Type B pancreatic cell (in vitro differentiated cells): Measurements from ENCODE around the gene NEGR1. TPM values are rescaled to one million over a fixed set of nuclear protein-coding genes. Genes with fewer than 3 reads are reported as not detected.

Source experiments
- DNase-seq: peaks from one replicate; pipeline ENCODE4 v3.0.0; 2021; ENCODE audit warnings: mixed read lengths; ENCODE audit not compliant: unreplicated experiment; ENCODE audit errors: extremely low spot score
- H3K27ac Mint-ChIP-seq: 2 replicates; pipeline ENCODE4 v1.8.0; 2021; ENCODE audit warnings: mild to moderate bottlenecking, mixed read lengths
- H3K27me3 Mint-ChIP-seq: 2 replicates; pipeline ENCODE4 v1.8.0; 2021; ENCODE audit warnings: mixed read lengths
- H3K36me3 Mint-ChIP-seq: 2 replicates; pipeline ENCODE4 v1.8.0; 2021; ENCODE audit warnings: mixed read lengths
- H3K4me1 Mint-ChIP-seq: one replicate; pipeline ENCODE4 v1.8.0; 2021; ENCODE audit warnings: mixed read lengths; ENCODE audit not compliant: unreplicated experiment
- H3K4me3 Mint-ChIP-seq: 2 replicates; pipeline ENCODE4 v1.8.0; 2021; ENCODE audit warnings: mild to moderate bottlenecking, mixed read lengths
- H3K9me3 Mint-ChIP-seq: 2 replicates; pipeline ENCODE4 v1.8.0; 2021; ENCODE audit warnings: mixed read lengths
- CTCF ChIP-seq: fragments of 200-600 bp; sonication (generic); conservative IDR thresholded peaks from 2 replicates; pipeline ENCODE4 v1.5.0; 2021; ENCODE audit warnings: antibody characterized with exemption, mild to moderate bottlenecking
- total RNA-seq: library from RNA; stranded (reverse); gene quantifications from 2 replicates; pipeline ENCODE4 v1.2.1, GENCODE V29; 2021; ENCODE audit warnings: low replicate concordance

Gene NEGR1
- total RNA-seq, 1 donor from 2014 or later = 22.5 TPM

GRCh38 chr1:71623888-71624287, 658.5 kb downstream of the NEGR1 start:
- Mint-ChIP-seq H3K27me3 (no peaks in the 10 kb centered on the region), H3K9me3 (peaks cover 6% of the 10 kb centered on the region), H3K36me3 (no peaks in the 10 kb centered on the region), H3K27ac (no peak overlapping the region), H3K4me1 (no peaks in the 10 kb centered on the region), H3K4me3 (no peak overlapping the region)
- no peak for TF ChIP-seq CTCF
- DNase-seq = no peak

- H3K4me3 Mint-ChIP-seq = no peak overlapping the region
- no peak for DNase-seq
- TF ChIP-seq CTCF = no peak
- no peaks in the 10 kb centered on the region for H3K27me3 Mint-ChIP-seq
- H3K36me3 Mint-ChIP-seq = no peaks in the 10 kb centered on the region
- H3K9me3 Mint-ChIP-seq = no peaks in the 10 kb centered on the region
- no peak overlapping the region for H3K27ac Mint-ChIP-seq
- H3K4me1 Mint-ChIP-seq = no peaks in the 10 kb centered on the region
Observed at GRCh38 chr1:71621785-71622184, 660.6 kb downstream of the NEGR1 start.

- Mint-ChIP-seq H3K4me3 (no peak overlapping the region), H3K27ac (no peak overlapping the region), H3K4me1 (no peaks in the 10 kb centered on the region), H3K27me3 (no peaks in the 10 kb centered on the region), H3K36me3 (no peaks in the 10 kb centered on the region), H3K9me3 (no peaks in the 10 kb centered on the region)
- DNase-seq = no peak
- TF ChIP-seq CTCF = no peak
Observed at GRCh38 chr1:71618766-71619530, 663.4 kb downstream of the NEGR1 start.

DNA sequence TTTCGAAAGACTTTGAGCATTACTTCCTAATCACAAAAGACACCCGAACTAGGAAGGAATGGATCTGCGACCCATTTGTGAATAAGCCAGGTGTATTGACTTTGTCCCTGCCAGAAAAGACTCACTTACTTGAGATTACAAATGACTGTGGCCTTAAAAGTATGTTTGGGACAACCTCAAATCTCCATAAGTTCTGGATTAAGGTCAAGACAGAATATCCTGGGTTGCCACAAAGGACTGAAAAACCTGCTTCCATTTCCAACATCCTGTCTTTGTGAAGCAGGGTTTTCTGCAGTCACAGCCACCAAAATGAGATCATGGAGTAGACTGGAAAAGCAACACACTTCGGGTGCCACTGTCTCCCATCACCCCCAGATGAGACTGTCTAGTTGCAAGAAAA, 664.1 kb downstream of the NEGR1 start:
- Mint-ChIP-seq H3K27ac (no peak overlapping the region), H3K4me3 (no peak overlapping the region), H3K9me3 (no peaks in the 10 kb centered on the region), H3K4me1 (no peaks in the 10 kb centered on the region), H3K36me3 (no peaks in the 10 kb centered on the region), H3K27me3 (no peaks in the 10 kb centered on the region)
- DNase-seq = no peak
- no peak for TF ChIP-seq CTCF

GRCh38 chr1:71610476-71610875, 671.9 kb downstream of the NEGR1 start:
- H3K4me1 Mint-ChIP-seq = no peaks in the 10 kb centered on the region
- TF ChIP-seq CTCF = no peak
- H3K27ac Mint-ChIP-seq = no peak overlapping the region
- no peak for DNase-seq
- H3K4me3 Mint-ChIP-seq = no peak overlapping the region
- no peaks in the 10 kb centered on the region for H3K36me3 Mint-ChIP-seq
- no peaks in the 10 kb centered on the region for H3K27me3 Mint-ChIP-seq
- H3K9me3 Mint-ChIP-seq = peaks cover 6% of the 10 kb centered on the region
